Measurements from ENCODE around the gene LHX8. TPM values are rescaled to one million over a fixed set of nuclear protein-coding genes. Genes with fewer than 3 reads are reported as not detected.

Gene LHX8
- total and polyA plus RNA-seq, 2 donors (not counting 3 experiments of a cell fraction or from before 2014, with no cell fraction given), result not detected

- Histone ChIP-seq H4K20me1 (replicated peaks; ENCODE audit: control insufficient read depth, extremely low read depth, insufficient read depth, low read length) (no peaks in the 10 kb centered on the region), H3K36me3 (ENCODE audit: control insufficient read depth in 2 of 2, extremely low read depth in 1 of 2, insufficient read depth in 2 of 2, low read length in 2 of 2) (no peaks in the 10 kb centered on the region), H3K9ac (replicated peaks; ENCODE audit: extremely low read depth, insufficient read depth, low read length) (no peak overlapping the region), H3K9me3 (replicated peaks; ENCODE audit: control insufficient read depth, insufficient read depth, low read length) (no peaks in the 10 kb centered on the region), H3K4me3 (replicated peaks in 1 of 3; ENCODE audit: insufficient read depth in 1 of 3, low read depth in 1 of 3, low read length in 3 of 3) (no peak overlapping the region), H3K27me3 (ENCODE audit: control insufficient read depth in 2 of 2, insufficient read depth in 2 of 2, low read length in 2 of 2) (peaks cover 52 to 72% of the 10 kb centered on the region in 2 experiments), H2AFZ (ENCODE audit: low read depth, low read length) (no peak overlapping the region), H3K4me2 (ENCODE audit: insufficient read depth, low read length) (no peak overlapping the region), H3K9me1 (replicated peaks; ENCODE audit: control insufficient read depth, extremely low read depth, insufficient read depth, low read length) (no peaks in the 10 kb centered on the region), H3K4me1 (ENCODE audit: control insufficient read depth, extremely low read depth, insufficient read depth, low read length) (no peaks in the 10 kb centered on the region), H3K27ac (ENCODE audit: insufficient read depth, low read depth, low read length) (no peak overlapping the region), H3K79me2 (ENCODE audit: control insufficient read depth, insufficient read depth, low read length) (no peaks in the 10 kb centered on the region)
- FAIRE-seq, result no peak
- ChIA-PET CTCF (no interaction called here), POLR2A (no interaction called here)
- no peak for DNase-seq (ENCODE audit: low read depth, low spot score)
- no TSS peak for BruUV-seq (replicated peaks)
- intact Hi-C loops (cut with micrococcal nuclease) (no loop called here), dilution Hi-C loops (cut with MboI; ENCODE audit: extremely low pct_ligation_motif_present, low sequenced_read_pairs) (no loop called here)
- TF ChIP-seq GATA2 (IDR thresholded peaks at IDR 0.05; ENCODE audit: insufficient read depth, insufficient read length, low read depth, low read length) (no peak), CTCF (IDR thresholded peaks at IDR 0.05; ENCODE audit: extremely low read depth in 1 of 2, insufficient read depth in 1 of 2, low read depth in 1 of 2, low read length in 2 of 2) (peak in 1 of 2 donors; percentile 28)
Measured at GRCh38 chr1:75124510-75124909, 9.7 kb upstream of the LHX8 start.

- H3K27me3 ChIP-seq (ENCODE audit: control insufficient read depth in 2 of 2, insufficient read depth in 2 of 2, low read length in 2 of 2), result peaks cover 59 to 79% of the 10 kb centered on the region in 2 experiments
- FAIRE-seq (no peak), DNase-seq (ENCODE audit: low read depth, low spot score) (no peak)
- no peaks in the 10 kb centered on the region for H3K36me3 ChIP-seq (ENCODE audit: control insufficient read depth in 2 of 2, extremely low read depth in 1 of 2, insufficient read depth in 2 of 2, low read length in 2 of 2)
- no peaks in the 10 kb centered on the region for H3K4me1 ChIP-seq (ENCODE audit: control insufficient read depth, extremely low read depth, insufficient read depth, low read length)
- no peak for TF ChIP-seq POLR2AphosphoS5 (IDR thresholded peaks at IDR 0.05; ENCODE audit: insufficient read depth, low read depth, low read length)
- no peaks in the 10 kb centered on the region for H3K9me1 ChIP-seq (replicated peaks; ENCODE audit: control insufficient read depth, extremely low read depth, insufficient read depth, low read length)
- H3K9ac ChIP-seq (replicated peaks; ENCODE audit: extremely low read depth, insufficient read depth, low read length), result no peak overlapping the region
- H4K20me1 ChIP-seq (replicated peaks; ENCODE audit: control insufficient read depth, extremely low read depth, insufficient read depth, low read length), result no peaks in the 10 kb centered on the region
- H3K9me3 ChIP-seq (replicated peaks; ENCODE audit: control insufficient read depth, insufficient read depth, low read length), result no peaks in the 10 kb centered on the region
- ChIA-PET CTCF (no interaction called here), POLR2A (no interaction called here)
- BruUV-seq (replicated peaks), result no TSS peak
- no peak overlapping the region for H3K4me3 ChIP-seq (replicated peaks in 1 of 3; ENCODE audit: insufficient read depth in 1 of 3, low read depth in 1 of 3, low read length in 3 of 3)
- intact Hi-C loops (cut with micrococcal nuclease) (no loop called here), dilution Hi-C loops (cut with MboI; ENCODE audit: extremely low pct_ligation_motif_present, low sequenced_read_pairs) (no loop called here)
- no peaks in the 10 kb centered on the region for H3K79me2 ChIP-seq (ENCODE audit: control insufficient read depth, insufficient read depth, low read length)
- H2AFZ ChIP-seq (ENCODE audit: low read depth, low read length), result no peak overlapping the region
- H3K4me2 ChIP-seq (ENCODE audit: insufficient read depth, low read length), result no peak overlapping the region
- H3K27ac ChIP-seq (ENCODE audit: insufficient read depth, low read depth, low read length), result no peak overlapping the region
Measured at GRCh38 chr1:75125161-75125726, 8.9 kb upstream of the LHX8 start.
